GM12878 (cell line): ENCODE results near the gene TBCK. TPM values are rescaled to one million over a fixed set of nuclear protein-coding genes. Genes with fewer than 3 reads are reported as not detected.
A peak's percentile ranks its signal among the peaks of the same experiment; 100 is the strongest.

Experiments used
- ATAC-seq: fragments of 200-7000 bp; cut with Tn5 transposase; 3 replicates; pipeline ENCODE4 v1.9.1; 2020; ENCODE audit warnings: mild to moderate bottlenecking, moderate library complexity
- BruUV-seq: library from RNA; stranded (reverse); fragments of 400-500 nt; replicated peaks from 2 replicates; lab custom pipeline; 2021; lab: Mats Ljungman, UMichigan
- CTCF ChIA-PET: fragments of 300-600 bp; sonication (Branson Sonifier 250); formaldehyde crosslinking; extraction: SDS; loops from one replicate; lab custom pipeline; 2021; ENCODE audit warnings: inconsistent platforms; lab: Yijun Ruan, JAX
- POLR2A ChIA-PET: fragments of 350-600 bp; formaldehyde crosslinking; extraction: SDS; loops from one replicate; lab custom pipeline; 2021; ENCODE audit warnings: inconsistent platforms; lab: Charles Lee
- RAD21 ChIA-PET: fragments of 300-600 bp; sonication (Branson Sonifier 250); formaldehyde crosslinking; loops from one replicate; lab custom pipeline; 2023; ENCODE audit warnings: antibody characterized with exemption; ENCODE audit not compliant: unreplicated experiment; lab: Charles Lee
- SMC1A ChIA-PET: fragments of 300-600 bp; sonication (Branson Sonifier 250); formaldehyde crosslinking; loops from one replicate; lab custom pipeline; 2023; ENCODE audit not compliant: unreplicated experiment, uncharacterized antibody; lab: Charles Lee
- DNase-seq: peaks from one replicate; pipeline ENCODE4 v3.0.0-alpha.2; 2011; ENCODE audit warnings: low read depth, low spot score
- FAIRE-seq: peaks from 3 replicates; lab custom pipeline; 2011; peaks lifted over from hg19 to GRCh38; lab: Jason Lieb, UNC
- H2AFZ ChIP-seq: 2 replicates; pipeline ENCODE4 v1.6.0; 2011; ENCODE audit warnings: low read depth, low read length, control low read depth; ENCODE audit not compliant: control insufficient read depth
- H3K27ac ChIP-seq: 2 replicates; pipeline ENCODE4 v1.5.1; 2011; ENCODE audit warnings: control low read depth; ENCODE audit not compliant: control insufficient read depth, insufficient read depth
- H3K27me3 ChIP-seq, 2 experiments: replicated peaks in 1 of 2; 2 replicates each; pipeline versions ENCODE4 v1.6.0 to v1.6.1; 2011; ENCODE audit warnings: low read length in 1 of 2; ENCODE audit not compliant: control insufficient read depth in 2 of 2, insufficient read depth in 2 of 2
- H3K36me3 ChIP-seq, 2 experiments: 2 replicates each; pipeline ENCODE4 v1.5.1; 2011; ENCODE audit warnings: low read length in 1 of 2; ENCODE audit not compliant: control insufficient read depth in 2 of 2, insufficient read depth in 2 of 2
- H3K4me1 ChIP-seq: 2 replicates; pipeline ENCODE4 v1.6.1; 2011; ENCODE audit warnings: mild to moderate bottlenecking, low read length, moderate library complexity, mixed read lengths; ENCODE audit not compliant: control insufficient read depth, insufficient read depth
- H3K4me2 ChIP-seq: 2 replicates; pipeline ENCODE4 v1.6.0; 2011; ENCODE audit warnings: control low read depth; ENCODE audit not compliant: control insufficient read depth, insufficient read depth
- H3K4me3 ChIP-seq: fragments of 200-600 bp; sonication (generic); 2 replicates; pipeline ENCODE4 v1.5.1; 2016
- H3K79me2 ChIP-seq: 2 replicates; pipeline ENCODE4 v1.6.0; 2011; ENCODE audit warnings: low read length; ENCODE audit not compliant: control insufficient read depth, insufficient read depth
- H3K9ac ChIP-seq: 2 replicates; pipeline ENCODE4 v1.8.0; 2011; ENCODE audit warnings: low read length, control low read depth, mixed read lengths; ENCODE audit not compliant: control insufficient read depth, insufficient read depth
- H3K9me3 ChIP-seq: replicated peaks from 3 replicates; pipeline ENCODE4 v1.5.1; 2011; ENCODE audit warnings: mild to moderate bottlenecking, low read length; ENCODE audit not compliant: control insufficient read depth, insufficient read depth
- H4K20me1 ChIP-seq: 2 replicates; pipeline ENCODE4 v1.6.0; 2011; ENCODE audit not compliant: control insufficient read depth, insufficient read depth
- CBX5 ChIP-seq: sonication (generic); IDR thresholded peaks from 2 replicates; pipeline ENCODE4 v1.6.1; 2016; ENCODE audit warnings: low read depth, moderate library complexity, mild to moderate bottlenecking, inconsistent platforms
- MTA2 ChIP-seq: fragments of 450-650 bp; IDR thresholded peaks from 2 replicates; pipeline ENCODE4 v1.6.1; 2016; ENCODE audit warnings: low read depth, mild to moderate bottlenecking, moderate library complexity
- NR2F1 ChIP-seq: fragments of 450-650 bp; conservative IDR thresholded peaks from 2 replicates; pipeline ENCODE4 v1.6.1; 2017; ENCODE audit warnings: mild to moderate bottlenecking
- SMAD1 ChIP-seq: fragments of 450-650 bp; IDR thresholded peaks from 2 replicates; pipeline ENCODE4 v1.6.1; 2018; ENCODE audit warnings: mild to moderate bottlenecking, low read depth; ENCODE audit not compliant: partially characterized antibody
- SREBF1 ChIP-seq: IDR thresholded peaks from 2 replicates; pipeline ENCODE4 v1.6.1; 2012; ENCODE audit warnings: mild to moderate bottlenecking, low read length
- ZZZ3 ChIP-seq: IDR thresholded peaks from 2 replicates; pipeline ENCODE4 v1.6.1; 2011; ENCODE audit warnings: low read depth; ENCODE audit not compliant: control insufficient read depth, insufficient read length
- WGBS: methylation state at CpG from one replicate; pipeline ENCODE4 v1.1.6; 2016; ENCODE audit warnings: low lambda C conversion rate; ENCODE audit not compliant: insufficient replicate concordance, insufficient coverage; ENCODE audit errors: missing lambda C conversion rate; 5-methylcytosine and 5-hydroxymethylcytosine counted together
- in situ Hi-C: fragments of 300-500 bp; cut with MboI; formaldehyde crosslinking; loops from 9 replicates; pipeline ENCODE4 v1.14.3; 2018; ENCODE audit warnings: mixed read lengths
- intact Hi-C: fragments of 100-400 bp; cut with micrococcal nuclease; formaldehyde crosslinking; loops from one replicate; pipeline ENCODE4 v1.14.2; 2022; ENCODE audit not compliant: unreplicated experiment
- polyA plus RNA-seq, 11 experiments: library from polyadenylated mRNA; depleted of rRNA in 4 of 11; unstranded in 6 of 11; stranded (reverse) in 5 of 11; fragments of >200 nt; fragmentation: Nextera tagmentation in 4 of 11; fragmentation: Illumina TruSeq in 1 of 11; extraction: Ambion mirVana in 4 of 11; extraction: Trizol in 1 of 11; gene quantifications; 1 replicate in 1 of 11; 2 replicates in 10 of 11; pipeline versions ENCODE4 v1.2.1 to v1.2.3, GENCODE V29; 2011 to 2016; ENCODE audit warnings: inconsistent platforms in 2 of 11, missing spikeins in 2 of 11, low read depth in 1 of 11
- total RNA-seq, 4 experiments: library from RNA; depleted of rRNA in 3 of 4; stranded (reverse); fragments of >200 nt in 3 of 4; fragmentation: Illumina TruSeq in 1 of 4; extraction: Trizol in 1 of 4; gene quantifications; 2 replicates each; pipeline versions ENCODE4 v1.2.1 to v1.2.3, GENCODE V29; 2013 to 2021
- TF ChIP-seq, protein P1 (sequence below): fragments of 450-650 bp; IDR thresholded peaks from 2 replicates; pipeline ENCODE4 v1.6.1; 2017; ENCODE audit warnings: low read depth, mild to moderate bottlenecking, moderate library complexity
- TF ChIP-seq, protein P2 (sequence below): fragments of 450-650 bp; formaldehyde crosslinking; IDR thresholded peaks from 2 replicates; pipeline ENCODE4 v1.5.0; 2022; ENCODE audit warnings: mild to moderate bottlenecking, missing genetic modification characterization
- TF ChIP-seq, protein P3 (sequence below): IDR thresholded peaks from 2 replicates; pipeline ENCODE4 v1.6.1; 2012; ENCODE audit warnings: low read length, inconsistent platforms
- TF ChIP-seq, protein P4 (sequence below): fragments of 450-650 bp; IDR thresholded peaks from 2 replicates; pipeline ENCODE4 v1.6.1; 2017; ENCODE audit warnings: mild to moderate bottlenecking, low read depth, inconsistent platforms; ENCODE audit not compliant: poor library complexity, severe bottlenecking
- TF ChIP-seq, protein P5 (sequence below): IDR thresholded peaks from 2 replicates; pipeline ENCODE4 v1.6.1; 2012; ENCODE audit warnings: low read depth, low read length, improper control_type of control experiment

TBCK gene
- total and polyA plus RNA-seq, 10 of the 15 experiments (the other 5 are each of a cell fraction or from before 2014, with no cell fraction given) = 4.1 to 30.3 (median 20.2) TPM

DNA sequence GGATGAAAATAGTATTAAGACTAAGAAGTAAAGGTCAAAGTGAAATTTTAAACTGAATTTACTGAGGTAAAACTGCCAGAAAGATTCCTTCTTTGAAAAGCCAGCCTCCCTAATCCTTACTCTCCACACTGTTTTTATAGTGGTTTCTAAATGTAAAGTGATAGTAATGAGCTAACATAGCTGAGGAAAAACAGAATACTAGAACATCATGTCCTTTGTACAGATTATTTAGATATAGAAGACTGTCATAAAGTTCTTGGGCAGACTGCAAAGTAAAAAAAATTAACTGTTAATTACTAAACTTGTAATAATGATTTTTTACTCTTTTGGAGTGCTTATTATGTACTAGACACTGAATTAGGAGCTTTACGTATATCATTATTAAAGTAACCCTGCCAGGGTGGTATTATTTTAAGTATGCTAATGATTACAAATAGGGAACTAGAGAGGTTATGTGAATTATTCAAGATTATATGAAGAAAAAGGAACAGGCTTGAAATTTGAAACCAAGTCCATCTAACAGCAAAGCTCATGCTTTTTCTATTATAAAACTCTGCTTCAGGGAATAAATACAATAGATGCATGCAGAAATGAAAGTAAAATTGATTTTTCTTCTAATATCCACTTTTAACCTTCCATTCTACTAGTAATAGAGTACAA lies 150.5 kb downstream of the TBCK start (continued):
- TF ChIP-seq, protein P1, sequence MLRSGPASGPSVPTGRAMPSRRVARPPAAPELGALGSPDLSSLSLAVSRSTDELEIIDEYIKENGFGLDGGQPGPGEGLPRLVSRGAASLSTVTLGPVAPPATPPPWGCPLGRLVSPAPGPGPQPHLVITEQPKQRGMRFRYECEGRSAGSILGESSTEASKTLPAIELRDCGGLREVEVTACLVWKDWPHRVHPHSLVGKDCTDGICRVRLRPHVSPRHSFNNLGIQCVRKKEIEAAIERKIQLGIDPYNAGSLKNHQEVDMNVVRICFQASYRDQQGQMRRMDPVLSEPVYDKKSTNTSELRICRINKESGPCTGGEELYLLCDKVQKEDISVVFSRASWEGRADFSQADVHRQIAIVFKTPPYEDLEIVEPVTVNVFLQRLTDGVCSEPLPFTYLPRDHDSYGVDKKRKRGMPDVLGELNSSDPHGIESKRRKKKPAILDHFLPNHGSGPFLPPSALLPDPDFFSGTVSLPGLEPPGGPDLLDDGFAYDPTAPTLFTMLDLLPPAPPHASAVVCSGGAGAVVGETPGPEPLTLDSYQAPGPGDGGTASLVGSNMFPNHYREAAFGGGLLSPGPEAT = no peak
- no peak for TF ChIP-seq MTA2
- TF ChIP-seq, protein P2, sequence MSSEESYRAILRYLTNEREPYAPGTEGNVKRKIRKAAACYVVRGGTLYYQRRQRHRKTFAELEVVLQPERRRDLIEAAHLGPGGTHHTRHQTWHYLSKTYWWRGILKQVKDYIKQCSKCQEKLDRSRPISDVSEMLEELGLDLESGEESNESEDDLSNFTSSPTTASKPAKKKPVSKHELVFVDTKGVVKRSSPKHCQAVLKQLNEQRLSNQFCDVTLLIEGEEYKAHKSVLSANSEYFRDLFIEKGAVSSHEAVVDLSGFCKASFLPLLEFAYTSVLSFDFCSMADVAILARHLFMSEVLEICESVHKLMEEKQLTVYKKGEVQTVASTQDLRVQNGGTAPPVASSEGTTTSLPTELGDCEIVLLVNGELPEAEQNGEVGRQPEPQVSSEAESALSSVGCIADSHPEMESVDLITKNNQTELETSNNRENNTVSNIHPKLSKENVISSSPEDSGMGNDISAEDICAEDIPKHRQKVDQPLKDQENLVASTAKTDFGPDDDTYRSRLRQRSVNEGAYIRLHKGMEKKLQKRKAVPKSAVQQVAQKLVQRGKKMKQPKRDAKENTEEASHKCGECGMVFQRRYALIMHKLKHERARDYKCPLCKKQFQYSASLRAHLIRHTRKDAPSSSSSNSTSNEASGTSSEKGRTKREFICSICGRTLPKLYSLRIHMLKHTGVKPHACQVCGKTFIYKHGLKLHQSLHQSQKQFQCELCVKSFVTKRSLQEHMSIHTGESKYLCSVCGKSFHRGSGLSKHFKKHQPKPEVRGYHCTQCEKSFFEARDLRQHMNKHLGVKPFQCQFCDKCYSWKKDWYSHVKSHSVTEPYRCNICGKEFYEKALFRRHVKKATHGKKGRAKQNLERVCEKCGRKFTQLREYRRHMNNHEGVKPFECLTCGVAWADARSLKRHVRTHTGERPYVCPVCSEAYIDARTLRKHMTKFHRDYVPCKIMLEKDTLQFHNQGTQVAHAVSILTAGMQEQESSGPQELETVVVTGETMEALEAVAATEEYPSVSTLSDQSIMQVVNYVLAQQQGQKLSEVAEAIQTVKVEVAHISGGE (CRISPR knock-in tag) = no peak
- TF ChIP-seq SREBF1 = no peak

DNA sequence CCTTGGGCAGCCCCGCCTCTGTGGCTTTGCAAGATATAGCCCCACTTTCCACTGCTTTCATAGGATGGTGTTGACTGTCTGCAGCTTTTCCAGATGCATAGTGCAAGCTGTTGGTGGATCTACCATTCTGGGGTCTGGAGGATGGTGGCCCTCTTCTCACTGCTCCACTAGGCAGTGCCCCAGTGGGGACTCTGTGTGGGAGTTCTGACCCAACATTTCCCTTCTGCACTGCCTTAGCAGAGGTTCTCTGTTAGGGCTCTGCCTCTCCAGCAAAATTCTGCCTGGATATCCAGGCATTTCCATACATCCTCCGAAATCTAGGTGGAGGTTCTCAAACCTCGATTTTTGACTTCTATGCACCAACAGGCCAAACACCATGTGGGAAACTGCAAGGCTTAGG lies 153.7 kb downstream of the TBCK start:
- no peak overlapping the region for H3K4me2 ChIP-seq
- H3K4me1 ChIP-seq = no peaks in the 10 kb centered on the region
- no peak overlapping the region for H2AFZ ChIP-seq
- H3K27me3 ChIP-seq = no peaks in the 10 kb centered on the region
- H3K9me3 ChIP-seq = peaks cover 8% of the 10 kb centered on the region; the same call in 1 of the 3 replicates
- peaks cover 0 to 7% of the 10 kb centered on the region in 2 experiments; a peak in 2 of 4 replicates for H3K36me3 ChIP-seq
- DNase-seq (no peak), ATAC-seq (no peak), FAIRE-seq (no peak)
- intact Hi-C loops (no loop called here), in situ Hi-C loops (no loop called here)
- no peak overlapping the region for H3K4me3 ChIP-seq
- TF ChIP-seq, protein P3, sequence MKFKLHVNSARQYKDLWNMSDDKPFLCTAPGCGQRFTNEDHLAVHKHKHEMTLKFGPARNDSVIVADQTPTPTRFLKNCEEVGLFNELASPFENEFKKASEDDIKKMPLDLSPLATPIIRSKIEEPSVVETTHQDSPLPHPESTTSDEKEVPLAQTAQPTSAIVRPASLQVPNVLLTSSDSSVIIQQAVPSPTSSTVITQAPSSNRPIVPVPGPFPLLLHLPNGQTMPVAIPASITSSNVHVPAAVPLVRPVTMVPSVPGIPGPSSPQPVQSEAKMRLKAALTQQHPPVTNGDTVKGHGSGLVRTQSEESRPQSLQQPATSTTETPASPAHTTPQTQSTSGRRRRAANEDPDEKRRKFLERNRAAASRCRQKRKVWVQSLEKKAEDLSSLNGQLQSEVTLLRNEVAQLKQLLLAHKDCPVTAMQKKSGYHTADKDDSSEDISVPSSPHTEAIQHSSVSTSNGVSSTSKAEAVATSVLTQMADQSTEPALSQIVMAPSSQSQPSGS = no peak
- TF ChIP-seq, protein P4, sequence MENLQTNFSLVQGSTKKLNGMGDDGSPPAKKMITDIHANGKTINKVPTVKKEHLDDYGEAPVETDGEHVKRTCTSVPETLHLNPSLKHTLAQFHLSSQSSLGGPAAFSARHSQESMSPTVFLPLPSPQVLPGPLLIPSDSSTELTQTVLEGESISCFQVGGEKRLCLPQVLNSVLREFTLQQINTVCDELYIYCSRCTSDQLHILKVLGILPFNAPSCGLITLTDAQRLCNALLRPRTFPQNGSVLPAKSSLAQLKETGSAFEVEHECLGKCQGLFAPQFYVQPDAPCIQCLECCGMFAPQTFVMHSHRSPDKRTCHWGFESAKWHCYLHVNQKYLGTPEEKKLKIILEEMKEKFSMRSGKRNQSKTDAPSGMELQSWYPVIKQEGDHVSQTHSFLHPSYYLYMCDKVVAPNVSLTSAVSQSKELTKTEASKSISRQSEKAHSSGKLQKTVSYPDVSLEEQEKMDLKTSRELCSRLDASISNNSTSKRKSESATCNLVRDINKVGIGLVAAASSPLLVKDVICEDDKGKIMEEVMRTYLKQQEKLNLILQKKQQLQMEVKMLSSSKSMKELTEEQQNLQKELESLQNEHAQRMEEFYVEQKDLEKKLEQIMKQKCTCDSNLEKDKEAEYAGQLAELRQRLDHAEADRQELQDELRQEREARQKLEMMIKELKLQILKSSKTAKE = no peak
- TF ChIP-seq ZZZ3 (no peak), NR2F1 (no peak), SMAD1 (no peak), CBX5 (peak; percentile 78; the same call in 1 of the 2 replicates)
- TF ChIP-seq, protein P5, sequence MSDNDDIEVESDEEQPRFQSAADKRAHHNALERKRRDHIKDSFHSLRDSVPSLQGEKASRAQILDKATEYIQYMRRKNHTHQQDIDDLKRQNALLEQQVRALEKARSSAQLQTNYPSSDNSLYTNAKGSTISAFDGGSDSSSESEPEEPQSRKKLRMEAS = no peak
- no peaks in the 10 kb centered on the region for H4K20me1 ChIP-seq
- SMC1A ChIA-PET = no interaction called here
- no TSS peak for BruUV-seq
- CTCF ChIA-PET = no interaction called here
- POLR2A ChIA-PET = no interaction called here
- 93% methylated on average over 3 of the region's 3 CpGs for WGBS
- RAD21 ChIA-PET = no interaction called here
- H3K27ac ChIP-seq = no peak overlapping the region
- H3K9ac ChIP-seq = no peak overlapping the region
- H3K79me2 ChIP-seq = no peaks in the 10 kb centered on the region
